Stimulated activated CD4-positive, alpha-beta T cell treated with anti-CD3 and anti-CD28 coated beads, Interleukin-4, amount 100 ng/mL, for 4 hours (primary cell): Measurements from ENCODE around the gene PHLDB1.

Experiments used
- DNase-seq, 2 experiments: peaks; one replicate each; pipeline ENCODE4 v3.0.0-alpha.2; 2020

The PHLDB1 gene

GRCh38 chr11:118640332-118641154, 33.1 kb downstream of the PHLDB1 start:
- DNase-seq: no peak

GRCh38 chr11:118641397-118642019, 34.1 kb downstream of the PHLDB1 start:
- no peak for DNase-seq

- DNase-seq: no peak
Measured at GRCh38 chr11:118643142-118643994, 36.0 kb downstream of the PHLDB1 start.

GRCh38 chr11:118643995-118644345, 36.6 kb downstream of the PHLDB1 start:
- no peak for DNase-seq

GRCh38 chr11:118644496-118644895, 37.1 kb downstream of the PHLDB1 start:
- DNase-seq: no peak

- no peak for DNase-seq
Measured at GRCh38 chr11:118645066-118645715, 37.8 kb downstream of the PHLDB1 start.

GRCh38 chr11:118646393-118646792, 39.0 kb downstream of the PHLDB1 start:
- no peak for DNase-seq

GRCh38 chr11:118648291-118648690, 40.9 kb downstream of the PHLDB1 start:
- no peak for DNase-seq

GRCh38 chr11:118649941-118650340, 42.5 kb downstream of the PHLDB1 start:
- no peak for DNase-seq

GRCh38 chr11:118650366-118650765, 43.0 kb downstream of the PHLDB1 start:
- DNase-seq: no peak

GRCh38 chr11:118651820-118652219, 44.4 kb downstream of the PHLDB1 start:
- no peak for DNase-seq

- no peak for DNase-seq
Measured at GRCh38 chr11:118652681-118653181, 45.3 kb downstream of the PHLDB1 start.

GRCh38 chr11:118653684-118654390, 46.4 kb downstream of the PHLDB1 start:
- DNase-seq: no peak

GRCh38 chr11:118655486-118656190, 48.2 kb downstream of the PHLDB1 start:
- no peak for DNase-seq

- no peak for DNase-seq
Measured at GRCh38 chr11:118656563-118657165, 49.2 kb downstream of the PHLDB1 start.

- no peak for DNase-seq
Measured at GRCh38 chr11:118657238-118657637, 49.8 kb downstream of the PHLDB1 start.

GRCh38 chr11:118657709-118658428, 50.5 kb downstream of the PHLDB1 start:
- no peak for DNase-seq

- no peak for DNase-seq
Measured at GRCh38 chr11:118658429-118659313, 51.3 kb downstream of the PHLDB1 start.

GRCh38 chr11:118659314-118659952, 52.0 kb downstream of the PHLDB1 start:
- peak; percentile 76 to 87 for DNase-seq
